Measurements from ENCODE around the gene AP4M1.

The AP4M1 gene

GRCh38 chr7:100102950-100103840 is 1.8 kb downstream of the AP4M1 start:
- no peak for TF ChIP-seq CTCF (IDR thresholded peaks at IDR 0.05)

DNA sequence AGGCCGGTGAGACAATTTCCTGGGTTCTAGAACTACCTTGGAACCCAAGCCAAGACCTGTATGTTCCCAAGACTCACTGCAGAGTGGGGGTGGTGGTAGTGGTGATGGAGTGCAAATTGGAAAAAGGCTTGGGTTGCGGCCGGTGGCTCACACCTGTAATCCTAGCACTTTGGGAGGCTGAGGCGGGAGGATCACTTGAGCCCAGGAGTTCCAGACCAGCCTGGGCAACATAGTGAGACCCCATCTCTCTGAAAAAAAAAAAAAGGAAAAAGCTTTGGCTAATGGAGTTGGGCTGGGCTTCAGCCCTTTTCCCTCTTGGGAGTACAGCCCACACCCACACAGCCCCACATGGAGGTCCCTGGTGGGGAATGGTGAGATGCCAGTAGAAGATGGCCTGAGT is 4.1 kb downstream of the AP4M1 start:
- no peak for TF ChIP-seq CTCF (IDR thresholded peaks at IDR 0.05)

DNA sequence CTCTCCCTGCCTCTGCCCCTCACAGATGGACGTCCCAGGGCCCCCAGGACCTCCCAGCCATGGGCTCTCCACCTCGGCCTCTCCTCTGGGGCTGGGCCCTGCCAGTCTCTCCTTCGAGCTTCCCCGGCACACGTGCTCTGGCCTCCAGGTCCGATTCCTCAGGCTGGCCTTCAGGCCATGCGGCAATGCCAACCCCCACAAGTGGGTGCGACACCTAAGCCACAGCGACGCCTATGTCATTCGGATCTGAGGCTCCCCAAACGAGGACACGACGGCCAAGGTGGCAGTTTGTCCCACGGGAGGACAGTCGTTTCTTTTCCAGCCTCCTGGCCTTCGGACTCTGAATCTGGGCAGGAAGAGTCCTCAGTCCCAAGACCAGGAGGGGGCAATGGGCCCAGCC is 5.2 kb downstream of the AP4M1 start:
- TF ChIP-seq CTCF (IDR thresholded peaks at IDR 0.05) = no peak

DNA sequence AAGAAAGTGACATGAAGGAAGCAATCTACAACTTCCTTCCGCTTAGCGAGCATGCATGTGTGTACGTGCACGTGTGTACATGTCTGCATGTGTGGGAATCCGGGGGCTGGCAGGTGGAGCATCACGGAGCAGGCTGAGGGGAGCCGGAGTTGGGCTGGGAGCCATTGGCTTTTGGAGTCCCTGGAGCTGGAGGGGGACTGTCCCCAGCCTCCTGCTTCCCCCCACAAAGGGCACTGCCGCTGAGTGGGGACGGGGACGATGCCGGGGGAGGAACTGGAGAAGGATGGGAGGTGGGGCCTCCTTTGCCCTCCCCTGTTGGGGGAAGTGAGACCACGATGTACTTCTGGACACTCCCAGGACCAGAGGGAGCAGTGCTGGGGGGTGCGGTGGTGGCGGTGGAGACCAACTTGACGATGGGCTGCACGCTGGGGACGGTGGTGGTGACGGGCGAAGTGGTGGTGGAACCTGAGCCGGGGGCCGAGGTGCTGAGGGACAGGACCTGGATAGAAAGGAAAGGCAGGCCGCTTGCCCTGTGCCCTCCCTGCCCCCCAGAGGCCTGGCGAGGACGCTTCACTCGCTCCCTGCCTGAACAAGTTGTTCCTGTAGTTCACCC is 5.8 kb downstream of the AP4M1 start:
- TF ChIP-seq CTCF (IDR thresholded peaks at IDR 0.05) = no peak

GRCh38 chr7:100107890-100108289 is 6.4 kb downstream of the AP4M1 start:
- TF ChIP-seq CTCF (IDR thresholded peaks at IDR 0.05) = no peak

GRCh38 chr7:100109521-100110163 is 8.2 kb downstream of the AP4M1 start:
- TF ChIP-seq CTCF (IDR thresholded peaks at IDR 0.05) = no peak

GRCh38 chr7:100111156-100111555 is 9.7 kb downstream of the AP4M1 start:
- no peak for TF ChIP-seq CTCF (IDR thresholded peaks at IDR 0.05)

Data from LNCAP (cell line).